Measurements from ENCODE around the gene DTNBP1.

DTNBP1 gene

GRCh38 chr6:15586503-15586902, 76.3 kb downstream of the DTNBP1 start:
- DNase-seq, result no peak

- no peak for DNase-seq
Measured at GRCh38 chr6:15585760-15586214, 77.0 kb downstream of the DTNBP1 start.

- no peak for DNase-seq
Measured at GRCh38 chr6:15582499-15582898, 80.3 kb downstream of the DTNBP1 start.

- DNase-seq, result no peak
Measured at GRCh38 chr6:15581751-15582150, 81.1 kb downstream of the DTNBP1 start.

- DNase-seq, result no peak
Measured at GRCh38 chr6:15580326-15580725, 82.5 kb downstream of the DTNBP1 start.

- no peak for DNase-seq
Measured at GRCh38 chr6:15578716-15579391, 84.0 kb downstream of the DTNBP1 start.

GRCh38 chr6:15577550-15578171, 85.2 kb downstream of the DTNBP1 start:
- DNase-seq, result no peak

- DNase-seq, result no peak
Measured at GRCh38 chr6:15577106-15577505, 85.7 kb downstream of the DTNBP1 start.

- no peak for DNase-seq
Measured at GRCh38 chr6:15575357-15576033, 87.3 kb downstream of the DTNBP1 start.

GRCh38 chr6:15574486-15574885, 88.3 kb downstream of the DTNBP1 start:
- DNase-seq, result no peak

- no peak for DNase-seq
Measured at GRCh38 chr6:15574023-15574422, 88.8 kb downstream of the DTNBP1 start.

GRCh38 chr6:15573384-15573783, 89.4 kb downstream of the DTNBP1 start:
- no peak for DNase-seq

- DNase-seq, result no peak
Measured at GRCh38 chr6:15572296-15573016, 90.4 kb downstream of the DTNBP1 start.

GRCh38 chr6:15570171-15570570, 92.7 kb downstream of the DTNBP1 start:
- no peak for DNase-seq

- no peak for DNase-seq
Measured at GRCh38 chr6:15569035-15569995, 93.5 kb downstream of the DTNBP1 start.

GRCh38 chr6:15562977-15563376, 99.9 kb downstream of the DTNBP1 start:
- DNase-seq, result no peak

GRCh38 chr6:15561447-15562199, 101.2 kb downstream of the DTNBP1 start:
- no peak for DNase-seq

- DNase-seq, result no peak
Measured at GRCh38 chr6:15560713-15561112, 102.1 kb downstream of the DTNBP1 start.

- DNase-seq, result no peak
Measured at GRCh38 chr6:15557174-15557573, 105.7 kb downstream of the DTNBP1 start.

- no peak for DNase-seq
Measured at GRCh38 chr6:15556711-15557110, 106.1 kb downstream of the DTNBP1 start.

Measured in activated naive CD4-positive, alpha-beta T cell (primary cell).